Measurements from ENCODE around the gene INO80E. TPM values are rescaled to one million over a fixed set of nuclear protein-coding genes. Genes with fewer than 3 reads are reported as not detected.

The INO80E gene
- total and polyA plus RNA-seq, 10 donors = 47.9 to 93.3 (median 71.7) TPM

DNA sequence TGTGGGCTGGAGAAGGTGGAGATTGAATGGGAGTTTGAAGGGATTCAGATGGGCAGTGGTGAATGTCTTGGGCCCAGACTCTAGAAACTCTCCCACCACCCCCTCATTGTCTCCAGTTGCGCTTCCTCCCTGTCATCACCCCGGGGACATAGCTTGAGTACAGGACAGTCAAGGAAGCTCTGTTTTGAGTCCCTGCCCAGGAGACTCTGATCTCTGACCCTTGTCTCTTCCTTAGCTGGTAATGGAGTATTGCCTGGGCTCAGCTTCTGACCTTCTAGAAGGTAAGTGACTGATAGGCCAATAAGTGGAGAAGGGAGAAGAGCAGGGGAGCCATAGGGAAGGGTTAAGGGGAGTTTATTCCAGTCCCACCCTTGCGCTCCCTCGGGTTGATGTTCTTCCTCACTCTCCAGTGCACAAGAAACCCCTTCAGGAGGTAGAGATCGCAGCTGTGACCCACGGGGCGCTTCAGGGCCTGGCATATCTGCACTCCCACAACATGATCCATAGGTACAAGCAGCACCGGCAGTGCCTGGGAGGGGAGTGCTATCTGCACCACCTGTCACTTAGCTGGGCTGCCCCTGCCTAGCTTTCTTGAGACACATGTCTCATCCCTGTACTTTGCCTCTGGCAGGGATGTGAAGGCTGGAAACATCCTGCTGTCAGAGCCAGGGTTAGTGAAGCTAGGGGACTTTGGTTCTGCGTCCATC, 17.3 kb upstream of the INO80E start:
- Histone ChIP-seq H3K9me3 (no peaks in the 10 kb centered on the region), H3K36me3 (peaks cover 6 to 65% (median 63%) of the 10 kb centered on the region in 6 donors), H3K27ac (peak overlapping the region in 5 of 8 donors; percentile 95 to 96 (median 96)), H3K4me1 (peaks cover 25 to 76% (median 51%) of the 10 kb centered on the region in 6 donors), H3K27me3 (replicated peaks in 1 of 7) (no peaks in the 10 kb centered on the region), H3K4me3 (no peak overlapping the region)
- TF ChIP-seq POLR2A (IDR thresholded peaks at IDR 0.05) = no peak
- TF ChIP-seq POLR2AphosphoS5 (IDR thresholded peaks at IDR 0.05) = no peak
- TF ChIP-seq, protein P1, sequence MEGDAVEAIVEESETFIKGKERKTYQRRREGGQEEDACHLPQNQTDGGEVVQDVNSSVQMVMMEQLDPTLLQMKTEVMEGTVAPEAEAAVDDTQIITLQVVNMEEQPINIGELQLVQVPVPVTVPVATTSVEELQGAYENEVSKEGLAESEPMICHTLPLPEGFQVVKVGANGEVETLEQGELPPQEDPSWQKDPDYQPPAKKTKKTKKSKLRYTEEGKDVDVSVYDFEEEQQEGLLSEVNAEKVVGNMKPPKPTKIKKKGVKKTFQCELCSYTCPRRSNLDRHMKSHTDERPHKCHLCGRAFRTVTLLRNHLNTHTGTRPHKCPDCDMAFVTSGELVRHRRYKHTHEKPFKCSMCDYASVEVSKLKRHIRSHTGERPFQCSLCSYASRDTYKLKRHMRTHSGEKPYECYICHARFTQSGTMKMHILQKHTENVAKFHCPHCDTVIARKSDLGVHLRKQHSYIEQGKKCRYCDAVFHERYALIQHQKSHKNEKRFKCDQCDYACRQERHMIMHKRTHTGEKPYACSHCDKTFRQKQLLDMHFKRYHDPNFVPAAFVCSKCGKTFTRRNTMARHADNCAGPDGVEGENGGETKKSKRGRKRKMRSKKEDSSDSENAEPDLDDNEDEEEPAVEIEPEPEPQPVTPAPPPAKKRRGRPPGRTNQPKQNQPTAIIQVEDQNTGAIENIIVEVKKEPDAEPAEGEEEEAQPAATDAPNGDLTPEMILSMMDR (IDR thresholded peaks at IDR 0.05 in 8 of 11, conservative IDR thresholded peaks at IDR 0.05 in 3 of 11) = no peak
- 79 to 93% (median 89%) methylated on average over 7 to 9 of the region's 9 CpGs for WGBS, 5 donors
- DNase-seq = no peak
- intact Hi-C loops (cut with DNase I; ENCODE audit: low total_unique reads) = no loop called here

DNA sequence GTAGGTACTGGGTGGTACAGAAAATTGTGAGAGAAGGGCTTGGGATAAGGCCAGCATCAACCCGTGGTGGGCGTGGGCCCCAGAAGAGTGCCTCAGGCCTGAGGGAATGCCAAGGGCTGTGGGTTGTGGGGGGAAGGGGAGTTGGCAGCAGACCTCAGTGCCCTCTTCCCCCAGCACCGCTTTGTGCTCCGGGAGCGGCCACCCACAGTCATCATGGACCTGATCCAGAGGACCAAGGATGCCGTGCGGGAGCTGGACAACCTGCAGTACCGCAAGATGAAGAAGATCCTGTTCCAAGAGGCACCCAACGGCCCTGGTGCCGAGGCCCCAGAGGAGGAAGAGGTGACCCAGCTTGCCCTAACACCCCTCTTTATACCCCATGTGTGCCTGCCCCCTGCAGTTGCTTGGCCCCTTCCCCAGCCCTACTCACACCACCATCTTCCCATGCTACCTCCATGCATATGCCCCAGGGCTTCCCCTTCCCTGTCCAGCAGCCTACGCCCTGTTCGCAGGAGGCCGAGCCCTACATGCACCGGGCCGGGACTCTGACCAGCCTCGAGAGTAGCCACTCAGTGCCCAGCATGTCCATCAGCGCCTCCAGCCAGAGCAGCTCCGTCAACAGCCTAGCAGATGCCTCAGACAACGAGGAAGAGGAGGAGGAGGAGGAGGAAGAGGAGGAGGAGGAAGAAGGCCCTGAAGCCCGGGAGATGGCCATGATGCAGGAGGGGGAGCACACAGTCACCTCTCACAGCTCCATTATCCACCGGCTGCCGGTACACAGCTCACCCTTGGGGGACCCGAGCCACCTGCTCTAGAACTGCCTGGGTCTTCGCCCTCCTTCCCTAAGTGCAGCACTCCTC, 13.3 kb upstream of the INO80E start:
- H3K27ac ChIP-seq = peak overlapping the region in 1 of 8 donors; percentile 17
- peaks cover 0 to 37% (median 23%) of the 10 kb centered on the region in 6 donors for H3K4me1 ChIP-seq
- intact Hi-C loops (cut with DNase I; ENCODE audit: low total_unique reads) = no loop called here
- H3K27me3 ChIP-seq (replicated peaks in 1 of 7) = no peaks in the 10 kb centered on the region
- no peaks in the 10 kb centered on the region for H3K9me3 ChIP-seq
- no peak for DNase-seq
- peaks cover 7 to 100% (median 100%) of the 10 kb centered on the region in 6 donors for H3K36me3 ChIP-seq
- WGBS, 5 donors = 91 to 93% (median 91%) methylated on average over 19 to 24 of the region's 24 CpGs
- TF ChIP-seq POLR2A (IDR thresholded peaks at IDR 0.05) = no peak
- peak in 1 of 3 donors; percentile 24 for TF ChIP-seq POLR2AphosphoS5 (IDR thresholded peaks at IDR 0.05)
- TF ChIP-seq, protein P1 (IDR thresholded peaks at IDR 0.05 in 8 of 11, conservative IDR thresholded peaks at IDR 0.05 in 3 of 11) = no peak
- no peak overlapping the region for H3K4me3 ChIP-seq

DNA sequence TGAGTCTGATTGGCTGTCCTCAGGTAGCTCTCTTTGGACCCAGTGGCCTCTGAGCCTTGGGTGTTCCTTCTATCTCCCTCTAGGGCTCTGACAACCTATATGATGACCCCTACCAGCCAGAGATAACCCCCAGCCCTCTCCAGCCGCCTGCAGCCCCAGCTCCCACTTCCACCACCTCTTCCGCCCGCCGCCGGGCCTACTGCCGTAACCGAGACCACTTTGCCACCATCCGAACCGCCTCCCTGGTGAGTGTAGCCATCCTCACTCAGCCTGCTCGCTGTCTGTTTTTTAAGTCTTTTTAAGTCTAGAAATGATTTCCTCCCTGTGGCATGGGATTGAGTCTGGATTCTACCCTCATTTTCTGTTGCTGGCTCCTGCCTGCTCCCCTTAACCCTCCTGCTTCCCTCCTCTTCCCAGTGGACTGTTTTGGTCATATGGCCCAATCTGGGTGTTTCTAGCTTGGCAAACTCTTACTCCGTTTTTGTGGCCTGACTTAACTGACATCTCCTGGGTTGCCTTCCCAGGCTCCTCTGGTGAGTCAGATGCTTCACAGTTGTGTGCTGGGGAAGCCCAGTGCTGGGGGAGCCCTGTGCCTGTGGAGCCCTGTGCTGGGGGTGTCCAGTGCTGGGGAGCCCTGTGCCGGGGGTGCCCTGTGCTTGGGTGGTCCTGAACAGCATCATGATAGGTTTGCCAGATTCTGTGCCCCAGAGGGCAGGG, 12.5 kb upstream of the INO80E start:
- Histone ChIP-seq H3K27me3 (replicated peaks in 1 of 7) (no peaks in the 10 kb centered on the region), H3K4me1 (peaks cover 0 to 29% (median 18%) of the 10 kb centered on the region in 6 donors), H3K27ac (no peak overlapping the region), H3K36me3 (peaks cover 7 to 100% (median 100%) of the 10 kb centered on the region in 6 donors), H3K4me3 (no peak overlapping the region), H3K9me3 (no peaks in the 10 kb centered on the region)
- intact Hi-C loops (cut with DNase I; ENCODE audit: low total_unique reads) = no loop called here
- WGBS, 5 donors = 80 to 96% (median 87%) methylated on average over 11 to 12 of the region's 12 CpGs
- no peak for TF ChIP-seq POLR2AphosphoS5 (IDR thresholded peaks at IDR 0.05)
- no peak for TF ChIP-seq POLR2A (IDR thresholded peaks at IDR 0.05)
- TF ChIP-seq, protein P1 (IDR thresholded peaks at IDR 0.05 in 8 of 11, conservative IDR thresholded peaks at IDR 0.05 in 3 of 11) = no peak
- DNase-seq = peak; percentile 61
